Vagina (tissue), 2 donors: Measurements from ENCODE around the gene PARD6G.

Source experiments
- CTCF ChIP-seq, 3 experiments: fragments of 450-650 bp in 2 of 3; fragments of 200-600 bp in 1 of 3; sonication (generic) in 1 of 3; IDR thresholded peaks; one replicate each; pipeline ENCODE4 v1.5.1; 2017 to 2019; ENCODE audit warnings: antibody characterized with exemption in 3 of 3, mild to moderate bottlenecking in 2 of 3, moderate library complexity in 2 of 3
- POLR2A ChIP-seq, 2 donors: fragments of 450-650 bp; IDR thresholded peaks; one replicate each; pipeline ENCODE4 v1.6.1; 2017; ENCODE audit warnings: antibody characterized with exemption in 2 of 2, mild to moderate bottlenecking in 2 of 2, moderate library complexity in 2 of 2
- POLR2AphosphoS5 ChIP-seq, 2 donors: sonication (generic); formaldehyde crosslinking; IDR thresholded peaks; one replicate each; pipeline ENCODE4 v1.9.0; 2017; ENCODE audit warnings: antibody characterized with exemption in 2 of 2, mild to moderate bottlenecking in 2 of 2, low read depth in 1 of 2; ENCODE audit not compliant: insufficient read depth in 1 of 2

- TF ChIP-seq CTCF (IDR thresholded peaks at IDR 0.05), result no peak
- no peak for TF ChIP-seq POLR2AphosphoS5 (IDR thresholded peaks at IDR 0.05; ENCODE audit: insufficient read depth in 1 of 2, low read depth in 1 of 2)
- no peak for TF ChIP-seq POLR2A (IDR thresholded peaks at IDR 0.05)
Observed at GRCh38 chr18:80167331-80167730, 80.0 kb downstream of the PARD6G start.
